PC-3 (cell line): Measurements from ENCODE around the gene CAST. TPM values are rescaled to one million over a fixed set of nuclear protein-coding genes. Genes with fewer than 3 reads are reported as not detected.

Source experiments
- ATAC-seq: fragments of 200-7000 bp; cut with Tn5 transposase; 2 replicates; pipeline ENCODE4 v1.9.1; 2020; ENCODE audit warnings: mild to moderate bottlenecking, moderate library complexity
- BruUV-seq: library from RNA; stranded (reverse); fragments of 400-500 nt; replicated peaks from 2 replicates; lab custom pipeline; 2021; lab: Mats Ljungman, UMichigan
- CTCF ChIA-PET: fragments of 300-600 bp; sonication (Branson Sonifier 250); formaldehyde crosslinking; loops from one replicate; lab custom pipeline; 2022; ENCODE audit warnings: antibody characterized with exemption; lab: Charles Lee
- POLR2A ChIA-PET: fragments of 300-600 bp; sonication (Branson Sonifier 250); formaldehyde crosslinking; loops from one replicate; lab custom pipeline; 2022; ENCODE audit warnings: antibody characterized with exemption; ENCODE audit not compliant: unreplicated experiment; lab: Charles Lee
- DNase-seq: peaks from one replicate; pipeline ENCODE4 v3.0.0-alpha.2; 2015
- H2AFZ ChIP-seq: fragments of 300-600 bp; sonication (generic); 2 replicates; pipeline ENCODE4 v1.6.0; 2016; ENCODE audit warnings: antibody characterized with exemption, low read length
- H3F3A ChIP-seq: fragments of 300-600 bp; sonication (generic); one replicate; pipeline ENCODE4 v1.6.0; 2017; ENCODE audit warnings: antibody characterized with exemption, low read length, control low read depth, mild to moderate bottlenecking; ENCODE audit not compliant: unreplicated experiment
- H3K27ac ChIP-seq: fragments of 300-600 bp; sonication (generic); 2 replicates; pipeline ENCODE4 v1.5.1; 2016; ENCODE audit warnings: mild to moderate bottlenecking, low read length
- H3K27me3 ChIP-seq: fragments of 300-600 bp; sonication (generic); 2 replicates; pipeline ENCODE4 v1.6.1; 2016; ENCODE audit warnings: low read length, mixed read lengths
- H3K36me3 ChIP-seq: fragments of 300-600 bp; sonication (generic); 2 replicates; pipeline ENCODE4 v1.6.1; 2016; ENCODE audit warnings: low read depth, mixed run types, low read length, mixed read lengths
- H3K4me1 ChIP-seq: fragments of 300-600 bp; sonication (generic); 2 replicates; pipeline ENCODE4 v1.5.1; 2016; ENCODE audit warnings: low read length; ENCODE audit not compliant: insufficient read depth
- H3K4me2 ChIP-seq: fragments of 300-600 bp; sonication (generic); 2 replicates; pipeline ENCODE4 v1.6.0; 2016; ENCODE audit warnings: low read length
- H3K4me3 ChIP-seq: fragments of 300-600 bp; sonication (generic); 2 replicates; pipeline ENCODE4 v1.5.1; 2016; ENCODE audit warnings: mild to moderate bottlenecking, low read length, mixed read lengths
- H3K79me2 ChIP-seq: fragments of 300-600 bp; sonication (generic); 2 replicates; pipeline ENCODE4 v1.6.1; 2017; ENCODE audit warnings: low read length, mixed read lengths
- H3K9ac ChIP-seq: fragments of 300-600 bp; sonication (generic); 2 replicates; pipeline ENCODE4 v1.6.0; 2016; ENCODE audit warnings: mild to moderate bottlenecking, low read length
- H3K9me2 ChIP-seq: fragments of 300-600 bp; sonication (generic); replicated peaks from 2 replicates; pipeline ENCODE4 v1.6.1; 2016; ENCODE audit warnings: mixed run types, low read length, mixed read lengths
- H3K9me3 ChIP-seq: fragments of 300-600 bp; sonication (generic); 2 replicates; pipeline ENCODE4 v1.6.1; 2016; ENCODE audit warnings: low read length, mixed read lengths
- H4K20me1 ChIP-seq: fragments of 300-600 bp; sonication (generic); 2 replicates; pipeline ENCODE4 v1.6.1; 2016; ENCODE audit warnings: low read length, mixed read lengths
- EZH2 ChIP-seq: fragments of 300-600 bp; sonication (generic); IDR thresholded peaks from one replicate; pipeline ENCODE4 v1.6.1; 2017; ENCODE audit warnings: antibody characterized with exemption, mild to moderate bottlenecking, low read length; ENCODE audit not compliant: unreplicated experiment
- EZH2phosphoT487 ChIP-seq: fragments of 300-600 bp; sonication (generic); IDR thresholded peaks from 2 replicates; pipeline ENCODE4 v1.6.1; 2018; ENCODE audit warnings: mild to moderate bottlenecking, antibody characterized with exemption, low read length, borderline replicate concordance
- intact Hi-C: fragments of 100-400 bp; cut with micrococcal nuclease; formaldehyde crosslinking; loops from 2 replicates; pipeline ENCODE4 v1.9.0; 2023
- total RNA-seq: library from RNA; depleted of rRNA; stranded (reverse); fragments of >200 nt; gene quantifications from 2 replicates; pipeline ENCODE4 v1.2.3, GENCODE V29; 2014
- TF ChIP-seq, protein P1 (sequence below): fragments of 300-600 bp; sonication (generic); conservative IDR thresholded peaks from 2 replicates; pipeline ENCODE4 v1.5.1; 2017; ENCODE audit warnings: antibody characterized with exemption, low read depth, mild to moderate bottlenecking, low read length

CAST gene
- total RNA-seq, 1 experiment from 2014 or later, result 73.2 TPM

DNA sequence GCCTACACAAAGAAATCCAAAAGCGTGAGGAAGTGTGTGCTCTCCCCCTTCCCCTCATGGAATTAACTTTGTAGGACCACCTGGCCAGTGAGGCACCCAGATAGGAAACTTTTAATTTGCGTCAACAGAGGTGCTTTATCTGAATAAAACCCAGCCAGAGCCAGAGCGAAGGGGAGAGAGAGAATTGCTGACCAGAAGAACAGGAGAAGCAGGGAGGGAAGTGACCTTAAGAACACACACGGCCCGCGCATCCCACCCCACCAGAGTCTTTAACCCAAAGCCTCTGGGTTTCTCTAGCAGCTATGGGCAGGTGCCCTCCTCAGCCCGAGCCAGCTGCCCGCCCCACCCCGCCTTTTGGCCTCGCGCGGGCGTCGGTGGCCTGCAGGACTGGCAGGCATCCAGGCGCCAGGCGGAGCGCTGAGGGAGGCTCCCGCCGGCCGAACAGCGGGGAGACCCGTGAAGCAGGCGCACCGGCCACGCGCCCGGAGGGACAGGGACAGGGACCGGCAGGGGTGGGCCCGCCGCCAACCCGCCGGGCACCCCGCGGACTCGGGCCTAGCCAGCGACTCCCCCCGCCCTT is 145.0 kb downstream of the CAST start:
- Histone ChIP-seq H4K20me1 (no peaks in the 10 kb centered on the region), H2AFZ (peak overlapping the region; percentile 79), H3K4me1 (peaks cover 10% of the 10 kb centered on the region), H3K79me2 (0 out of 2 replicates have a peak, but pooled peaks cover 4% of the 10 kb centered on the region), H3K27ac (peak overlapping the region; percentile 88), H3K9ac (peak overlapping the region; percentile 98), H3K27me3 (no peaks in the 10 kb centered on the region), H3K4me2 (peak overlapping the region; percentile 93), H3K9me2 (no peaks in the 10 kb centered on the region), H3K4me3 (peak overlapping the region; percentile 90), H3K9me3 (no peaks in the 10 kb centered on the region), H3F3A (no peaks in the 10 kb centered on the region), H3K36me3 (no peaks in the 10 kb centered on the region)
- POLR2A ChIA-PET, result interaction anchor here (0.5 to 1.6 kb wide), 4 partner anchors 49 to 846 kb away, joined by 3 to 5 read pairs (median 4); no protein-coding TSS in a partner anchor
- DNase-seq (peak; percentile 86), ATAC-seq (peak; percentile 66)
- BruUV-seq, result no TSS peak
- CTCF ChIA-PET, result interaction anchor here (0.6 to 2.2 kb wide), 2 partner anchors 55 to 423 kb away, joined by 5 to 6 read pairs; no protein-coding TSS in a partner anchor
- no peak for TF ChIP-seq EZH2
- TF ChIP-seq, protein P1, sequence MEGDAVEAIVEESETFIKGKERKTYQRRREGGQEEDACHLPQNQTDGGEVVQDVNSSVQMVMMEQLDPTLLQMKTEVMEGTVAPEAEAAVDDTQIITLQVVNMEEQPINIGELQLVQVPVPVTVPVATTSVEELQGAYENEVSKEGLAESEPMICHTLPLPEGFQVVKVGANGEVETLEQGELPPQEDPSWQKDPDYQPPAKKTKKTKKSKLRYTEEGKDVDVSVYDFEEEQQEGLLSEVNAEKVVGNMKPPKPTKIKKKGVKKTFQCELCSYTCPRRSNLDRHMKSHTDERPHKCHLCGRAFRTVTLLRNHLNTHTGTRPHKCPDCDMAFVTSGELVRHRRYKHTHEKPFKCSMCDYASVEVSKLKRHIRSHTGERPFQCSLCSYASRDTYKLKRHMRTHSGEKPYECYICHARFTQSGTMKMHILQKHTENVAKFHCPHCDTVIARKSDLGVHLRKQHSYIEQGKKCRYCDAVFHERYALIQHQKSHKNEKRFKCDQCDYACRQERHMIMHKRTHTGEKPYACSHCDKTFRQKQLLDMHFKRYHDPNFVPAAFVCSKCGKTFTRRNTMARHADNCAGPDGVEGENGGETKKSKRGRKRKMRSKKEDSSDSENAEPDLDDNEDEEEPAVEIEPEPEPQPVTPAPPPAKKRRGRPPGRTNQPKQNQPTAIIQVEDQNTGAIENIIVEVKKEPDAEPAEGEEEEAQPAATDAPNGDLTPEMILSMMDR, result no peak
- peak; percentile 66; the same call in 1 of the 2 replicates for TF ChIP-seq EZH2phosphoT487
- intact Hi-C loops, result loop anchor here (2.0 kb wide), 3 partner anchors 26 to 62 kb away; no protein-coding TSS in a partner anchor

DNA sequence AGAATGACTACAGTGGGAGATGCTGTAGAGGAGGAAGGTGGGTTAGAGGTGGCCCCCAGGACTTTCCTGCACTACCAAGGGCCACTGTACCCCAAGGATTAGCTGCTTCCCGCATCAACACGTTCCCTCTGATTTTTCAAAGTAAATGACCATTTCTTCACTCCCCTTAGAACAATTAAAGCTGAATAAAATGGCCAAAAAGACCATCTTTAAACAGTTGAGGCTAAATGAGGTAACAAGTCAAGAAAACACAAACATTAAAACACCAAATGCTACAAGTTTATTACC is 146.3 kb downstream of the CAST start:
- Histone ChIP-seq H3K36me3 (no peaks in the 10 kb centered on the region), H3K27me3 (no peaks in the 10 kb centered on the region), H3F3A (no peaks in the 10 kb centered on the region), H4K20me1 (no peaks in the 10 kb centered on the region), H3K4me3 (peak overlapping the region; percentile 90), H2AFZ (peak overlapping the region; percentile 79), H3K79me2 (0 out of 2 replicates have a peak, but pooled peaks cover 4% of the 10 kb centered on the region), H3K27ac (no peak overlapping the region; the same call in 1 of the 2 replicates), H3K9ac (peak overlapping the region; percentile 98), H3K9me3 (no peaks in the 10 kb centered on the region), H3K9me2 (no peaks in the 10 kb centered on the region), H3K4me1 (peaks cover 10% of the 10 kb centered on the region), H3K4me2 (peak overlapping the region; percentile 93)
- CTCF ChIA-PET, result interaction anchor here (2.2 kb wide), 1 partner anchor 56 kb away, joined by 5 read pairs; no protein-coding TSS in a partner anchor
- POLR2A ChIA-PET, result interaction anchor here (0.7 to 1.6 kb wide), 3 partner anchors 48 to 1298 kb away, joined by 5 to 24 read pairs (median 17); no protein-coding TSS in a partner anchor
- no peak for DNase-seq
- BruUV-seq, result TSS peak; percentile 97
- TF ChIP-seq EZH2phosphoT487 (no peak), EZH2 (no peak)
- TF ChIP-seq, protein P1, result no peak
- ATAC-seq, result no peak
- intact Hi-C loops, result loop anchor here (1.0 kb wide), 3 partner anchors 16 to 127 kb away; no protein-coding TSS in a partner anchor
